ENCODE measurements around the gene TAPT1.
A peak's percentile ranks its signal among the peaks of the same experiment; 100 is the strongest.

TAPT1 gene

GRCh38 chr4:16248605-16249004, 22.3 kb upstream of the TAPT1 start:
- ATAC-seq (no peak), DNase-seq (no peak)

- DNase-seq (no peak), ATAC-seq (no peak)
These were observed 19.0 kb upstream of the TAPT1 start for GRCh38 chr4:16245241-16245640.

GRCh38 chr4:16243285-16243684, 17.0 kb upstream of the TAPT1 start:
- ATAC-seq, result no peak
- no peak for DNase-seq

- ATAC-seq, result no peak
- DNase-seq, result no peak
These were observed 14.0 kb upstream of the TAPT1 start for GRCh38 chr4:16240300-16240699.

GRCh38 chr4:16239086-16239485, 12.8 kb upstream of the TAPT1 start:
- ATAC-seq, result no peak

GRCh38 chr4:16238327-16238726, 12.1 kb upstream of the TAPT1 start:
- no peak for DNase-seq
- peak; percentile 87 for ATAC-seq

More at GRCh38 chr4:16239086-16239485, 12.8 kb upstream of the TAPT1 start:
- DNase-seq, result no peak

GRCh38 chr4:16237715-16238114, 11.4 kb upstream of the TAPT1 start:
- ATAC-seq (no peak), DNase-seq (no peak)

- no peak for DNase-seq
- no peak for ATAC-seq
These were observed 10.2 kb upstream of the TAPT1 start for GRCh38 chr4:16236402-16237023.

GRCh38 chr4:16235209-16235608, 8.9 kb upstream of the TAPT1 start:
- ATAC-seq (no peak), DNase-seq (no peak)

GRCh38 chr4:16233569-16234177, 7.4 kb upstream of the TAPT1 start:
- no peak for ATAC-seq

GRCh38 chr4:16231570-16232245, 5.4 kb upstream of the TAPT1 start:
- DNase-seq (no peak), ATAC-seq (no peak)

More at GRCh38 chr4:16233569-16234177, 7.4 kb upstream of the TAPT1 start:
- DNase-seq, result no peak

GRCh38 chr4:16230308-16230707, 4.0 kb upstream of the TAPT1 start:
- DNase-seq (no peak), ATAC-seq (no peak)

GRCh38 chr4:16229604-16230003, 3.3 kb upstream of the TAPT1 start:
- ATAC-seq, result no peak

GRCh38 chr4:16227462-16227868, 1.2 kb upstream of the TAPT1 start:
- peak; percentile 46 for DNase-seq
- ATAC-seq, result no peak

More at GRCh38 chr4:16229604-16230003, 3.3 kb upstream of the TAPT1 start:
- DNase-seq, result no peak

- DNase-seq, result peak; percentile 61
- ATAC-seq, result peak; percentile 15
These were observed 668 bp upstream of the TAPT1 start for GRCh38 chr4:16226816-16227461.

- no peak for ATAC-seq
- DNase-seq, result no peak
These were observed 956 bp downstream of the TAPT1 start for GRCh38 chr4:16225167-16225862.

GRCh38 chr4:16224264-16225166, 1.8 kb downstream of the TAPT1 start:
- DNase-seq (no peak), ATAC-seq (no peak)

- no peak for ATAC-seq
These were observed 3.2 kb downstream of the TAPT1 start for GRCh38 chr4:16222957-16223527.

GRCh38 chr4:16218950-16219349, 7.3 kb downstream of the TAPT1 start:
- ATAC-seq, result no peak
- no peak for DNase-seq

More at GRCh38 chr4:16222957-16223527, 3.2 kb downstream of the TAPT1 start:
- no peak for DNase-seq

GRCh38 chr4:16217300-16218051, 8.8 kb downstream of the TAPT1 start:
- ATAC-seq (peak; percentile 51), DNase-seq (no peak)
